B cell (primary cell): ENCODE results near the gene FRMPD1. TPM values are rescaled to one million over a fixed set of nuclear protein-coding genes. Genes with fewer than 3 reads are reported as not detected.

ENCODE experiments used
- ATAC-seq: fragments of 200-7000 bp; cut with Tn5 transposase; one replicate; pipeline ENCODE4 v1.10.0; 2021; ENCODE audit warnings: low read depth, mild to moderate bottlenecking, moderate number of reproducible peaks, moderate library complexity
- CTCF ChIA-PET: fragments of 350-600 bp; sonication (Branson Sonifier 250); formaldehyde crosslinking; loops from one replicate; lab custom pipeline; 2021; ENCODE audit warnings: antibody characterized with exemption, inconsistent platforms; lab: Charles Lee
- POLR2A ChIA-PET: fragments of 350-600 bp; sonication (Branson Sonifier 250); formaldehyde crosslinking; loops from one replicate; lab custom pipeline; 2021; ENCODE audit warnings: antibody characterized with exemption; lab: Charles Lee
- DNase-seq: peaks from one replicate; pipeline ENCODE4 v3.0.0; 2013
- H2AFZ ChIP-seq: 2 replicates; pipeline ENCODE4 v1.6.1; 2012; ENCODE audit warnings: mild to moderate bottlenecking, low read depth, low read length; ENCODE audit not compliant: insufficient read depth, poor library complexity, severe bottlenecking
- H3K27ac ChIP-seq, 2 donors: 1 replicate in 1 of 2; 2 replicates in 1 of 2; pipeline ENCODE4 v1.5.1; 2012 to 2013; ENCODE audit warnings: low read length in 2 of 2, mild to moderate bottlenecking in 2 of 2, moderate library complexity in 1 of 2
- H3K27me3 ChIP-seq, 4 experiments: fragments of 200-600 bp in 1 of 4; sonication (generic) in 1 of 4; replicated peaks in 1 of 4; 1 replicate in 2 of 4; 2 replicates in 2 of 4; pipeline versions ENCODE4 v1.6.1 to v1.7.0; 2013 to 2016; ENCODE audit warnings: low read length in 3 of 4, mild to moderate bottlenecking in 2 of 4, mixed read lengths in 1 of 4, moderate library complexity in 1 of 4; ENCODE audit not compliant: insufficient read depth in 4 of 4, control insufficient read depth in 3 of 4; ENCODE audit errors: control extremely low read depth in 1 of 4
- H3K36me3 ChIP-seq, 2 experiments: replicated peaks in 1 of 2; 1 replicate in 1 of 2; 2 replicates in 1 of 2; pipeline versions ENCODE4 v1.6.1 to v1.7.1; 2013; ENCODE audit warnings: low read length in 1 of 2; ENCODE audit not compliant: insufficient read depth in 2 of 2, control insufficient read depth in 1 of 2; ENCODE audit errors: control extremely low read depth in 1 of 2, extremely low read depth in 1 of 2
- H3K4me1 ChIP-seq, 2 donors: fragments of 200-600 bp in 1 of 2; sonication (generic) in 1 of 2; 1 replicate in 1 of 2; 2 replicates in 1 of 2; pipeline versions ENCODE4 v1.5.1 to v1.6.1; 2013 to 2017; ENCODE audit warnings: low read length in 2 of 2; ENCODE audit not compliant: control insufficient read depth in 2 of 2, insufficient read depth in 2 of 2
- H3K4me2 ChIP-seq: replicated peaks from 2 replicates; pipeline ENCODE3; 2012; ENCODE audit warnings: mild to moderate bottlenecking, low read depth, low read length; ENCODE audit not compliant: poor library complexity, severe bottlenecking
- H3K4me3 ChIP-seq, 5 experiments: fragments of 200-600 bp in 1 of 5; sonication (generic) in 1 of 5; 1 replicate in 3 of 5; 2 replicates in 2 of 5; pipeline versions ENCODE4 v1.5.1 to v1.7.0; 2011 to 2016; ENCODE audit warnings: low read length in 4 of 5, mild to moderate bottlenecking in 4 of 5, low read depth in 2 of 5, control low read depth in 1 of 5, moderate library complexity in 1 of 5; ENCODE audit not compliant: insufficient read depth in 1 of 5; ENCODE audit errors: control extremely low read depth in 1 of 5, extremely low read depth in 1 of 5
- H3K79me2 ChIP-seq: fragments of 200-600 bp; sonication (generic); one replicate; pipeline ENCODE4 v1.6.0; 2016; ENCODE audit warnings: low read length; ENCODE audit not compliant: control insufficient read depth, insufficient read depth
- H3K9ac ChIP-seq: fragments of 200-600 bp; sonication (generic); 2 replicates; pipeline ENCODE4 v1.6.1; 2017; ENCODE audit warnings: mild to moderate bottlenecking, low read length, moderate library complexity
- H3K9me3 ChIP-seq, 3 donors: one replicate each; pipeline versions ENCODE4 v1.6.1 to v1.7.1; 2013; ENCODE audit warnings: low read length in 2 of 3; ENCODE audit not compliant: control insufficient read depth in 2 of 3, insufficient read depth in 1 of 3; ENCODE audit errors: control extremely low read depth in 1 of 3
- H4K20me1 ChIP-seq: 2 replicates; pipeline ENCODE4 v1.6.0; 2012; ENCODE audit warnings: mild to moderate bottlenecking, low read length; ENCODE audit not compliant: insufficient read depth, control insufficient read depth, poor library complexity, severe bottlenecking
- H3K27ac Mint-ChIP-seq: one replicate; pipeline ENCODE4 v1.8.0; 2021; ENCODE audit warnings: mixed read lengths
- H3K27me3 Mint-ChIP-seq: one replicate; pipeline ENCODE4 v1.8.0; 2021; ENCODE audit warnings: mixed read lengths
- H3K4me1 Mint-ChIP-seq: one replicate; pipeline ENCODE4 v1.8.0; 2021; ENCODE audit warnings: mixed read lengths
- H3K4me3 Mint-ChIP-seq: one replicate; pipeline ENCODE4 v1.8.0; 2021; ENCODE audit warnings: mixed read lengths
- H3K9me3 Mint-ChIP-seq: one replicate; pipeline ENCODE4 v1.8.0; 2022; ENCODE audit warnings: mixed read lengths; ENCODE audit not compliant: insufficient read depth
- EZH2 ChIP-seq: IDR thresholded peaks from 2 replicates; pipeline ENCODE4 v1.6.1; 2012; ENCODE audit warnings: borderline replicate concordance, low read depth, mild to moderate bottlenecking, moderate library complexity, low read length; ENCODE audit not compliant: insufficient read depth, poor library complexity, severe bottlenecking
- WGBS: methylation state at CpG from one replicate; pipeline ENCODE4 v1.1.5; 2013; ENCODE audit warnings: missing lambda C conversion rate; ENCODE audit not compliant: insufficient coverage; 5-methylcytosine and 5-hydroxymethylcytosine counted together
- intact Hi-C: fragments of 100-400 bp; cut with micrococcal nuclease; formaldehyde crosslinking; loops from one replicate; pipeline ENCODE4 v1.10.0; 2022
- polyA plus RNA-seq: library from polyadenylated mRNA; depleted of rRNA; stranded (reverse); fragments of >200 nt; gene quantifications from 2 replicates; pipeline ENCODE4 v1.2.3, GENCODE V29; 2012
- total RNA-seq, 2 donors: library from RNA; stranded (reverse); fragments of 120-200 nt in 1 of 2; gene quantifications; 1 replicate in 1 of 2; 2 replicates in 1 of 2; pipeline versions ENCODE4 v1.2.3 to v1.2.4, GENCODE V29; 2013 to 2022
- TF ChIP-seq, protein P1 (sequence below): fragments of 200-600 bp; IDR thresholded peaks from one replicate; pipeline ENCODE4 v1.8.0; 2022; ENCODE audit warnings: antibody characterized with exemption, mild to moderate bottlenecking

Gene FRMPD1
- total and polyA plus RNA-seq, 2 donors (not counting 1 experiment from before 2014, with no cell fraction given), result 0.05 TPM; not detected in 1

DNA sequence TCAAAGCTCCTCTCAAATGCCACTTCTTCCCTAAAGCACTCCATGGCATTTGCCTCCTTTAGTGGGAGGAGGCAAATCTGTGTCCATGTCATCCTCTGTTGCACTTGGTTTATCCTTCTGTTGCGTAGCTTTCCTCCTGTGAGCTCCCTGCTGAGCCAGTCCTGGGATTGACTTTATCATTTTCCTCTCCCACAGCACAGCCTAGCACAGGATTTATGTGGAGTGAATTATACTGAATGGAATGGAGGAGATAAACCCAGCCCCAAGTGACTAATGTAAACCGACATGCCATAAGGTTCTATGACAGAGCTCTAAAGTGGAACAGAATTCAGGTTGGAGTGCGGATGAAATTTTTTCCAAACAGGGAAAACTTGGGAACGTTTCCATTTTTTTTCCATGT lies 31.9 kb upstream of the FRMPD1 start:
- Histone ChIP-seq H3K27ac (no peak overlapping the region), H3K36me3 (no peaks in the 10 kb centered on the region), H3K4me2 (no peak overlapping the region), H2AFZ (no peak overlapping the region), H3K9me3 (no peaks in the 10 kb centered on the region), H3K27me3 (no peaks in the 10 kb centered on the region), H3K9ac (no peak overlapping the region), H3K4me1 (no peaks in the 10 kb centered on the region), H3K4me3 (no peak overlapping the region), H4K20me1 (no peaks in the 10 kb centered on the region), H3K79me2 (no peaks in the 10 kb centered on the region)
- CTCF ChIA-PET, result no interaction called here
- intact Hi-C loops, result no loop called here
- ATAC-seq (no peak), DNase-seq (no peak)
- TF ChIP-seq, protein P1, sequence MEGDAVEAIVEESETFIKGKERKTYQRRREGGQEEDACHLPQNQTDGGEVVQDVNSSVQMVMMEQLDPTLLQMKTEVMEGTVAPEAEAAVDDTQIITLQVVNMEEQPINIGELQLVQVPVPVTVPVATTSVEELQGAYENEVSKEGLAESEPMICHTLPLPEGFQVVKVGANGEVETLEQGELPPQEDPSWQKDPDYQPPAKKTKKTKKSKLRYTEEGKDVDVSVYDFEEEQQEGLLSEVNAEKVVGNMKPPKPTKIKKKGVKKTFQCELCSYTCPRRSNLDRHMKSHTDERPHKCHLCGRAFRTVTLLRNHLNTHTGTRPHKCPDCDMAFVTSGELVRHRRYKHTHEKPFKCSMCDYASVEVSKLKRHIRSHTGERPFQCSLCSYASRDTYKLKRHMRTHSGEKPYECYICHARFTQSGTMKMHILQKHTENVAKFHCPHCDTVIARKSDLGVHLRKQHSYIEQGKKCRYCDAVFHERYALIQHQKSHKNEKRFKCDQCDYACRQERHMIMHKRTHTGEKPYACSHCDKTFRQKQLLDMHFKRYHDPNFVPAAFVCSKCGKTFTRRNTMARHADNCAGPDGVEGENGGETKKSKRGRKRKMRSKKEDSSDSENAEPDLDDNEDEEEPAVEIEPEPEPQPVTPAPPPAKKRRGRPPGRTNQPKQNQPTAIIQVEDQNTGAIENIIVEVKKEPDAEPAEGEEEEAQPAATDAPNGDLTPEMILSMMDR, result no peak
- no peak for TF ChIP-seq EZH2
- Mint-ChIP-seq H3K4me1 (no peaks in the 10 kb centered on the region), H3K4me3 (no peak overlapping the region), H3K27ac (no peak overlapping the region), H3K27me3 (peaks cover 8% of the 10 kb centered on the region), H3K9me3 (no peaks in the 10 kb centered on the region)
- WGBS, result 95% methylated on average over 3 of the region's 4 CpGs
- POLR2A ChIA-PET, result no interaction called here

DNA sequence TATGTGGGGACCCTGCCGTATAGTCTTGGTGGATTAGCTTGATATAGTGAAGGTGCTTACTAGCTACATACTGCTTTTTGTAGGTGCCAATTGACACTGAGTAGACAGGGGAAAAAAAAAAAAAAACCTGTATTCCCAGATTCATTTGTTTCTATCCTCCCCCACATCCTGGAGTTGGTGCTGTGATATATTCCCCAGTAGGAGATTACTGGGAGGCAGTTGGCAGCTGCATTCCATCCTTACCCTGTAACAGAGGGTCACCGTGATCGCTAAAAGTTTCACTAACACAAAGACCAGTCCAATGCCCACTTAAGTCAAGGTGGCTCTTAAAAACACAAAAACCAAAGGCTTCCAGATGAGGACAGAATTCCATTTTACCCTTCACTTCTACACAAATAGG lies 30.9 kb upstream of the FRMPD1 start:
- no peak overlapping the region for H3K27ac Mint-ChIP-seq
- Histone ChIP-seq H3K79me2 (no peaks in the 10 kb centered on the region), H3K36me3 (no peaks in the 10 kb centered on the region), H2AFZ (no peak overlapping the region), H3K27me3 (no peaks in the 10 kb centered on the region), H3K9ac (no peak overlapping the region), H3K9me3 (no peaks in the 10 kb centered on the region), H4K20me1 (no peaks in the 10 kb centered on the region), H3K4me2 (no peak overlapping the region), H3K4me3 (no peak overlapping the region), H3K27ac (no peak overlapping the region), H3K4me1 (no peaks in the 10 kb centered on the region)
- no peaks in the 10 kb centered on the region for H3K9me3 Mint-ChIP-seq
- intact Hi-C loops, result no loop called here
- ATAC-seq (no peak), DNase-seq (no peak)
- H3K27me3 Mint-ChIP-seq, result peaks cover 4% of the 10 kb centered on the region
- no peak overlapping the region for H3K4me3 Mint-ChIP-seq
- 100% methylated on average over 2 of the region's 3 CpGs for WGBS
- no peaks in the 10 kb centered on the region for H3K4me1 Mint-ChIP-seq
- ChIA-PET CTCF (no interaction called here), POLR2A (no interaction called here)
- no peak for TF ChIP-seq EZH2
- TF ChIP-seq, protein P1, result no peak
